Astrocyte (in vitro differentiated cells and primary cell): ENCODE measurements around the gene TMEM151A. TPM values are rescaled to one million over a fixed set of nuclear protein-coding genes. Genes with fewer than 3 reads are reported as not detected.
"Not testable (repeated sequence)": the region's sequence is repeated elsewhere in the genome, so short reads cannot be mapped to it uniquely, and the experiment has no call there.

Experiments used
- DNase-seq: peaks from one replicate; pipeline ENCODE4 v3.0.0-alpha.2; 2010; ENCODE audit warnings: low read depth
- FAIRE-seq: peaks from 2 replicates; lab custom pipeline; 2011; peaks lifted over from hg19 to GRCh38; lab: Jason Lieb, UNC
- H2AFZ ChIP-seq: 2 replicates; pipeline ENCODE4 v1.6.0; 2012; ENCODE audit warnings: low read depth, low read length, inconsistent platforms
- H3K27ac ChIP-seq: 2 replicates; pipeline ENCODE4 v1.5.1; 2011; ENCODE audit warnings: low read depth, low read length, inconsistent platforms
- H3K27me3 ChIP-seq: 2 replicates; pipeline ENCODE4 v1.6.0; 2011; ENCODE audit warnings: low read length, inconsistent platforms; ENCODE audit not compliant: insufficient read depth
- H3K36me3 ChIP-seq: 2 replicates; pipeline ENCODE4 v1.5.1; 2011; ENCODE audit warnings: low read length, inconsistent platforms; ENCODE audit not compliant: insufficient read depth
- H3K4me1 ChIP-seq: 2 replicates; pipeline ENCODE4 v1.5.1; 2011; ENCODE audit warnings: low read length, inconsistent platforms; ENCODE audit not compliant: insufficient read depth
- H3K4me2 ChIP-seq: 2 replicates; pipeline ENCODE4 v1.6.0; 2012; ENCODE audit warnings: low read length, inconsistent platforms
- H3K4me3 ChIP-seq: 2 replicates; pipeline ENCODE4 v1.5.1; 2011; ENCODE audit warnings: low read depth, mild to moderate bottlenecking, low read length, inconsistent platforms; ENCODE audit not compliant: insufficient read depth
- H3K79me2 ChIP-seq: 2 replicates; pipeline ENCODE4 v1.6.0; 2012; ENCODE audit warnings: mild to moderate bottlenecking, low read length, inconsistent platforms; ENCODE audit not compliant: insufficient read depth
- H3K9ac ChIP-seq: 2 replicates; pipeline ENCODE4 v1.6.0; 2012; ENCODE audit warnings: mild to moderate bottlenecking, low read length, inconsistent platforms
- H3K9me3 ChIP-seq: 2 replicates; pipeline ENCODE4 v1.5.1; 2012; ENCODE audit warnings: low read depth, mild to moderate bottlenecking, low read length, inconsistent platforms; ENCODE audit not compliant: insufficient read depth
- H4K20me1 ChIP-seq: 2 replicates; pipeline ENCODE4 v1.6.0; 2012; ENCODE audit warnings: low read length, inconsistent platforms; ENCODE audit not compliant: insufficient read depth
- H3K27ac Mint-ChIP-seq: one replicate; pipeline ENCODE4 v1.8.0; 2021; ENCODE audit warnings: mild to moderate bottlenecking, mixed read lengths; ENCODE audit not compliant: unreplicated experiment
- H3K27me3 Mint-ChIP-seq: one replicate; pipeline ENCODE4 v1.8.0; 2021; ENCODE audit warnings: low read depth, mixed read lengths; ENCODE audit not compliant: unreplicated experiment
- H3K36me3 Mint-ChIP-seq: one replicate; pipeline ENCODE4 v1.8.0; 2021; ENCODE audit warnings: low read depth, mixed read lengths; ENCODE audit not compliant: unreplicated experiment
- H3K4me1 Mint-ChIP-seq: one replicate; pipeline ENCODE4 v1.8.0; 2021; ENCODE audit warnings: low read depth, mixed read lengths; ENCODE audit not compliant: unreplicated experiment
- H3K4me3 Mint-ChIP-seq: one replicate; pipeline ENCODE4 v1.8.0; 2021; ENCODE audit warnings: mild to moderate bottlenecking, moderate library complexity, mixed read lengths; ENCODE audit not compliant: unreplicated experiment
- H3K9me3 Mint-ChIP-seq: one replicate; pipeline ENCODE4 v1.8.0; 2021; ENCODE audit warnings: mild to moderate bottlenecking, mixed read lengths; ENCODE audit not compliant: unreplicated experiment
- EZH2 ChIP-seq: IDR thresholded peaks from 2 replicates; pipeline ENCODE4 v1.6.1; 2012; ENCODE audit warnings: mild to moderate bottlenecking, low read length, inconsistent platforms; ENCODE audit not compliant: insufficient read depth
- total RNA-seq: library from RNA; stranded (reverse); gene quantifications from 2 replicates; pipeline ENCODE4 v1.2.1, GENCODE V29; 2021
- TF ChIP-seq, protein P1 (sequence below): IDR thresholded peaks from 2 replicates; pipeline ENCODE4 v1.5.1; 2011; ENCODE audit warnings: low read depth, mild to moderate bottlenecking, inconsistent platforms, low read length, moderate library complexity; ENCODE audit not compliant: insufficient read depth

TMEM151A gene
- total RNA-seq, 1 donor from 2014 or later: 2.0 TPM

DNA sequence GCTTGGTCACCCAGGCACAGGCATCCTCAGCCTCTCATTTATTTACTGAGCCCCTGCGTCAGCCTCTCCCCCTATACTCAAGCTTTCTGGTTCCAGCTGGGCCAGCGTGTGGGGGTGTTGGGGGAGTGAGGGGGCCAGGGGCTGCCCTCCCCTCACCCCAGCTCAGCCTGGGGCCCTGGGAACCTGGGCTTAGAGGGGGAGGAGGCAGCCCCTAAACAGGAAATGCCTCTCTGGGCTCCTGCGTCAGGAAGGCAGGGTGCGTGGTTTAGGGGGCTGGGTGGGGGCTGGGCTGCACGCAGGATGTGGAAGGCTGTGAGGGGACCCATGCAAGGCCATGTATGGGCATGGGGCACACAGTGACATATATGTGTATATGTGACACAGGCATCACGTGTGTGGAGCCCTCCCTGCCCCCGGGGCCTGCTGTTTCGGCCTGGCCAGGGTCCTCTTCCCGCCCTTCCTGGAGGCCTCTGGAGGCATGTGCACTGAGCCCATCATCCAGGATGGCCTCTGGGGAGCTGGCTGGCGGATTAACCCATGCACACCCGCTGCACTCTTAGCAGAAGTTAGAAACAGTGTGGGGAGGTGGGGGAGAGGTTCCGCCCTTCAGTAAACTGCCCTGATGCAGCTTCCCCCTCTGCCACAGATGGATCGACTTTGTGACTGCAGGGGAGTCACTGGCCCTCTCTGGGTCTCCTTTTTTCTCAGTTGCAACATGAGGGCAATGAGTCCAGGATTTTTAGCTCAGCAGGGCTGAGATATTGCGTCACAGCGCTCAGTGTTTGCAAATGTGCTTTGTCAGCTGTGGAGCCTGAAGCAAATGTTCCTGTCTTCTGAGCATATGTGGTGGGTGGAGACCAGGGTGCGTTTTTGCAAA is 26.3 kb downstream of the TMEM151A start:
- H3K27me3 Mint-ChIP-seq: peaks cover 2% of the 10 kb centered on the region
- DNase-seq (no peak), FAIRE-seq (no peak)
- Histone ChIP-seq H3K4me1 (peaks cover 44% of the 10 kb centered on the region), H3K79me2 (peaks cover 32% of the 10 kb centered on the region), H3K9me3 (no peaks in the 10 kb centered on the region), H3K36me3 (no peaks in the 10 kb centered on the region), H3K4me2 (peak overlapping the region; percentile 81), H4K20me1 (peaks cover 15% of the 10 kb centered on the region), H3K27me3 (no peaks in the 10 kb centered on the region), H3K4me3 (no peak overlapping the region), H3K27ac (peak overlapping the region; percentile 84), H3K9ac (peak overlapping the region; percentile 80), H2AFZ (peak overlapping the region; percentile 64)
- no peak overlapping the region for H3K4me3 Mint-ChIP-seq
- TF ChIP-seq, protein P1, sequence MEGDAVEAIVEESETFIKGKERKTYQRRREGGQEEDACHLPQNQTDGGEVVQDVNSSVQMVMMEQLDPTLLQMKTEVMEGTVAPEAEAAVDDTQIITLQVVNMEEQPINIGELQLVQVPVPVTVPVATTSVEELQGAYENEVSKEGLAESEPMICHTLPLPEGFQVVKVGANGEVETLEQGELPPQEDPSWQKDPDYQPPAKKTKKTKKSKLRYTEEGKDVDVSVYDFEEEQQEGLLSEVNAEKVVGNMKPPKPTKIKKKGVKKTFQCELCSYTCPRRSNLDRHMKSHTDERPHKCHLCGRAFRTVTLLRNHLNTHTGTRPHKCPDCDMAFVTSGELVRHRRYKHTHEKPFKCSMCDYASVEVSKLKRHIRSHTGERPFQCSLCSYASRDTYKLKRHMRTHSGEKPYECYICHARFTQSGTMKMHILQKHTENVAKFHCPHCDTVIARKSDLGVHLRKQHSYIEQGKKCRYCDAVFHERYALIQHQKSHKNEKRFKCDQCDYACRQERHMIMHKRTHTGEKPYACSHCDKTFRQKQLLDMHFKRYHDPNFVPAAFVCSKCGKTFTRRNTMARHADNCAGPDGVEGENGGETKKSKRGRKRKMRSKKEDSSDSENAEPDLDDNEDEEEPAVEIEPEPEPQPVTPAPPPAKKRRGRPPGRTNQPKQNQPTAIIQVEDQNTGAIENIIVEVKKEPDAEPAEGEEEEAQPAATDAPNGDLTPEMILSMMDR: no peak
- no peak for TF ChIP-seq EZH2
- peak overlapping the region; percentile 88 for H3K27ac Mint-ChIP-seq
- H3K4me1 Mint-ChIP-seq: peaks cover 32% of the 10 kb centered on the region
- peaks cover 16% of the 10 kb centered on the region for H3K9me3 Mint-ChIP-seq
- peaks cover 8% of the 10 kb centered on the region for H3K36me3 Mint-ChIP-seq

DNA sequence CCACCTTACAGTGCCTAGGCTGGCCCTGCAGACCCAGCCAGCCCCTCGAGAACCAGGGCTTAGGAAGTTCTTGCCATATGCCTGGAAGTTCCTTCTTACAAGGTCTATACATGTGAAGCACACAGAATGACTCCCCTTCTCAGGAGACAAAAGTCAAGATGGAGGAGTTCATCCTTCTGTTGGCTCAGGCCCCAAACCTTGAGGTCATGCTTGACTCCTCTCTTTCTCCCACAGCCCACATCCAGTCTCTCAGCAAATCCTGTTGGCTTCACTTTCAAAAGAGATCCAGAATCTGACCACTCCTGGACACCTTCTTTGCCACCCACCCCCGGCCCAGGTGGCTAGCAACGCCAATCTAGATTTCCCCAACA is 26.9 kb downstream of the TMEM151A start:
- H3K27me3 Mint-ChIP-seq: peaks cover 2% of the 10 kb centered on the region
- peak overlapping the region; percentile 42 for H3K4me3 Mint-ChIP-seq
- no peak overlapping the region for H3K9ac ChIP-seq
- H3K9me3 Mint-ChIP-seq: peaks cover 16% of the 10 kb centered on the region
- TF ChIP-seq, protein P1: no peak
- no peak for TF ChIP-seq EZH2
- H3K4me1 ChIP-seq: peaks cover 38% of the 10 kb centered on the region
- no peaks in the 10 kb centered on the region for H3K27me3 ChIP-seq
- peaks cover 15% of the 10 kb centered on the region for H4K20me1 ChIP-seq
- H3K79me2 ChIP-seq: peaks cover 32% of the 10 kb centered on the region
- peaks cover 34% of the 10 kb centered on the region for H3K4me1 Mint-ChIP-seq
- no peaks in the 10 kb centered on the region for H3K36me3 ChIP-seq
- H3K4me3 ChIP-seq: no peak overlapping the region
- H3K4me2 ChIP-seq: no peak overlapping the region
- peaks cover 8% of the 10 kb centered on the region for H3K36me3 Mint-ChIP-seq
- no peaks in the 10 kb centered on the region for H3K9me3 ChIP-seq
- peak overlapping the region; percentile 84 for H3K27ac ChIP-seq
- no peak for FAIRE-seq
- no peak overlapping the region for H3K27ac Mint-ChIP-seq
- peak overlapping the region; percentile 28 for H2AFZ ChIP-seq
- no peak for DNase-seq

DNA sequence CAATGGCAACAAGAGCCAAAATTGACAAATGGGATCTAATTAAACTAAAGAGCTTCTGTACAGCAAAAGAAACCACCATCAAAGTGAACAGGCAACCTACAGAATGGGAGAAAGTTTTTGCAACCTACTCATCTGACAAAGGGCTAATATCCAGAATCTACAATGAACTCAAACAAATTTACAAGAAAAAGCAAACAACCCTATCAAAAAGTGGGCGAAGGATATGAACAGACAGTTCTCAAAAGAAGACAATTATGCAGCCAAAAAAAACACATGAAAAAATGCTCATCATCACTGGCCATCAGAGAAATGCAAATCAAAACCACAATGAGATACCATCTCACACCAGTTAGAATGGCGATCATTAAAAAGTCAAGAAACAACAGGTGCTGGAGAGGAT is 28.6 kb downstream of the TMEM151A start:
- H3K9ac ChIP-seq, DNase-seq, H3K27me3 Mint-ChIP-seq, H3K27me3 ChIP-seq, H3K36me3 ChIP-seq, H3K9me3 ChIP-seq, H4K20me1 ChIP-seq, H3K27ac Mint-ChIP-seq, H3K4me3 ChIP-seq, FAIRE-seq, H3K36me3 Mint-ChIP-seq, H3K4me3 Mint-ChIP-seq, H2AFZ ChIP-seq, H3K27ac ChIP-seq, H3K4me2 ChIP-seq: not testable (repeated sequence)
- H3K9me3 Mint-ChIP-seq: peaks cover 16% of the 10 kb centered on the region
- Histone ChIP-seq H3K4me1 (peaks cover 41% of the 10 kb centered on the region), H3K79me2 (peaks cover 16% of the 10 kb centered on the region)
- H3K4me1 Mint-ChIP-seq: peaks cover 37% of the 10 kb centered on the region

DNA sequence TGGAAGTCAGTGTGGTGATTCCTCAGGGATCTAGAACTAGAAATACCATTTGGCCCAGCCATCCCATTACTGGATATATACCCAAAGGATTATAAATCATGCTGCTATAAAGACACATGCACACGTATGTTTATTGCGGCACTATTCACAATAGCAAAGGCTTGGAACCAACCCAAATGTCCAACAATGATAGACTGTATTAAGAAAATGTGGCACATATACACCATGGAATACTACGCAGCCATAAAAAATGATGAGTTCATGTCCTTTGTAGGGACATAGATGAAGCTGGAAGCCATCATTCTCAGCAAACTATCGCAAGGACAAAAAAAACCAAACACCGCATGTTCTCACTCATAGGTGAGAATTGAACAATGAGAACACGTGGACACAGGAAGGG is 29.1 kb downstream of the TMEM151A start:
- peaks cover 37% of the 10 kb centered on the region for H3K4me1 Mint-ChIP-seq
- not testable (repeated sequence) for FAIRE-seq, H3K27me3 Mint-ChIP-seq

More for the DNA sequence above, 29.1 kb downstream of the TMEM151A start:
- H3K27me3 ChIP-seq, DNase-seq, H2AFZ ChIP-seq, H3K36me3 ChIP-seq, H3K4me3 ChIP-seq, H3K4me2 ChIP-seq, H3K27ac ChIP-seq, H3K27ac Mint-ChIP-seq, H3K9me3 ChIP-seq, H3K36me3 Mint-ChIP-seq, H4K20me1 ChIP-seq, H3K4me3 Mint-ChIP-seq, H3K9ac ChIP-seq: not testable (repeated sequence)
- Histone ChIP-seq H3K4me1 (peaks cover 45% of the 10 kb centered on the region), H3K79me2 (peaks cover 11% of the 10 kb centered on the region)
- H3K9me3 Mint-ChIP-seq: peaks cover 16% of the 10 kb centered on the region
